ENCODE results near the gene KRTAP10-12.
"Not testable (repeated sequence)": the region's sequence is repeated elsewhere in the genome, so short reads cannot be mapped to it uniquely, and the experiment has no call there.

KRTAP10-12 gene

DNA sequence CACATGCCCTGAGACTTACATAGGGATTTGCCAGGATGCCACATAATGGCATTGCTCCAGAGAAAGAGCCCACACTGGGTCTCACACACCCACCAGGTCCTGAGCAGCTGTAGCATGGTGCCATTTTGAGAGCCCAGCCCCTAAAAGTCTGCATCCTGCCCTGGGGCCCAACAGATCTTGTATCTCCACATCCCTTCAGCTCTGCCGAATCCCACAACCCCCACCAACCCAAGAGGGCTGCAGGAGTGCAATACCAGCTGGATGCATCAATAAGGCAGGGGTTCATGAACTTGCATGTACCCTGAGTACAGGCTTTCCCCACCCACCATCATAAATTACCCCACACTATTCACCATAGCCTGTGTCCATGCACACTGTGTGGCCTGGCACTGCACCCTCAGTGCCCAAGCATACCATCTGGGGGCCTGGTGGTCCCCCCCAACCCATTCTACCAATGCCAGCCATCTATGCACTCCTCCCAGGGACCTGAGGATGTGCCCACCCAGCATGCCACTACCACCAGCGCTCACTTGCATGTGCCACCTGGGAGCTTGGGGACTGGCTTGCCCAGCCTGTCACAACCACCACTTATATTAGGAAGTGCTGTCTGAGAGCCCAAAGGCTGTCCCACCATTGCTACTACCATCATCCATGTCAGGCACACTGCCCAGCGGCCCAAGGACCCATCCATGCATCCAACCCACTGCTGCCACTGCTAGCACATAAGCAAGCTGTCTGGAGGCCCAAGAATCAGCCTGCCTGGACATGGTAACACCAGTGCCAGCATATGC lies 26.1 kb upstream of the KRTAP10-12 start:
- no peak for DNase-seq

DNA sequence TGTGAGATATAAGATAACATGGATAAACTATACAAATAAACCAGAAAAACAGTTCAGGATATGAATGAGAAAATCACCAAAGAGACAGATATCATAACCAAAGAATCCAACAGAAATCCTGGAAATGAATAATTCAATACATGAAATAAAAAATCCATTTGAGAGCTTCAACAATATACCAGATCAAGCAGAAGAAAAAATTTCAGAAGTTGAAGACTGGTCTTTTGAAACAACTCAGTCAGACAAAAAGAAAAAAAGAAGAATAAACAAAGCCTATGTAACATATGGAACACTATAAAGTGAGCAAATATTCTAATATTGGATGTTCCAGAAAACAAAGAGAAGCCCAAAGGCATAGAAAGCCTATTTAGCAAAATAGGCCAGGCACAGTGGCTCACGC lies 25.1 kb upstream of the KRTAP10-12 start:
- no peak for DNase-seq

DNA sequence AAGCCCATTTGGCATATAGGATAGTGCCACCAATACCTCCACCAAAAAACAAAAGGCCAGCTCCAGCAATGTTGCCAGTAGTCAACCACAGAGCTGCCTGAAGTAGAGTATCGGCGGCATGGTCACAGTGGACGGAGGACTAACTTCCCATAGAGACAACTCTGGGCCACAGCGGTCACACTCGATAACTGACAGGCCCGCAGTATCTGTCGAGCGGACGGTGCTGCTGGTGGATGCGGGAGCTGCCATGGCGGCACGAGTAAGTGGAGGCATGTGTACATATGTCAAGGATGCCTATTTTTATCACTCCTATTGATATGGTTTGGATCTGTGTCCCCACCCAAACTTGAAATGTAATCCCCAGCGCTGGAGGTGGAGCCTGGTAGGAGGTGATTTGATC lies 19.1 kb upstream of the KRTAP10-12 start:
- no peak for DNase-seq

DNA sequence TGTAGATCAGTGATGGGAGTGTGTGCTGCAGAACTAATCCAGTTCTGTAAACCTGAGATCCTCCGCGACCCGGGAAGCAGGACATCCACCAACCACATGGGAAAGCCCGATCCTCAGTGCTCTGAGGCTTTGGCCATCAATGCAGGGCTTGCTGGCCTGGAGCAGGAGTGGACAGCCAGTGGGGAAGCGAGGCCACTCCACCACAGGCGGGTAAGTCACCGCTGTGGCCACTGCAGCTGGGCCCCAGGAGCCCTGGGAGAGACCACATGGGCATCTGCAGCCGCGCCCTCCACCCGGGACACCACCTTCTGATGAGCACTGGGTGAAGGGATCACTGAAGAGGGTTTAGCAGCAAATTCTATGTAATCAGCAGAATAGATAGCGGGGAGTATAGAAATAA lies 15.8 kb upstream of the KRTAP10-12 start:
- DNase-seq: no peak

DNA sequence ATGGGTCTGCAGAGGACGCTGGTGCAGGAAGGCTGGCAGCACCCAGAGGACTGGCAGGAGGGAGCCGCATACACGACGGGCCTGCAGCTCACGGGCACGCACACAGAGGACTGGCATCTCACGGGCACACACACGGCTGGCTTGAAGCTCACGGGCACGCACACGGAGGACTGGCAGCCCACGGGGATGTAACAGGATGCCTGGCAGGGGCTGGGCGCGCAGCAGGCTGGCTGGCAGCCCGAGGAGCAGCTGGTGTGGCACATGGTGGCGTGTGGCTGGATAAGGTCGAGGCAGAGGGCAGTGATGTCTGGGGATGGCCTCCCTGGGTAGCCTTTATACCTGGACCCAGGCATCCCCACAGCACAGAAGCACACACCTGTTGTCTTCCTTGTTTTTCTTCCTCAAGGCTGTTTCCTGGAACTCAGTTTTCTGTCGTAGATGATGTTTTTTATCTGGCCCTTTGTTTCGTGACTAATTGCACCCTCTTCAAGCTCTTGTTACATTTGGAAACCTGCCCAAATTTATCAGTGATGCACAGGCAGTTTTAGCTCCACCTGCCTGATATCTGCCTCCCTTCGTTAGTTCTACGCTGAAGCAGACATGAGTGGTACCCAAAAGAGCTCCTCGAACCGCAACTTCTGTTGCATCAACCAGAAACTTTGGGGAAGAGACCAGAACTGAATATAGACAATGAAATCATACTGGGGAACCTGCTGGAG lies 15.0 kb upstream of the KRTAP10-12 start, which contains the start of gene KRTAP12-1:
Gene KRTAP12-1 (minus strand): TSS at position 303 of the 719 bp plus-strand sequence. CDS start 40 bp downstream, at position 263.
- DNase-seq: no peak

DNA sequence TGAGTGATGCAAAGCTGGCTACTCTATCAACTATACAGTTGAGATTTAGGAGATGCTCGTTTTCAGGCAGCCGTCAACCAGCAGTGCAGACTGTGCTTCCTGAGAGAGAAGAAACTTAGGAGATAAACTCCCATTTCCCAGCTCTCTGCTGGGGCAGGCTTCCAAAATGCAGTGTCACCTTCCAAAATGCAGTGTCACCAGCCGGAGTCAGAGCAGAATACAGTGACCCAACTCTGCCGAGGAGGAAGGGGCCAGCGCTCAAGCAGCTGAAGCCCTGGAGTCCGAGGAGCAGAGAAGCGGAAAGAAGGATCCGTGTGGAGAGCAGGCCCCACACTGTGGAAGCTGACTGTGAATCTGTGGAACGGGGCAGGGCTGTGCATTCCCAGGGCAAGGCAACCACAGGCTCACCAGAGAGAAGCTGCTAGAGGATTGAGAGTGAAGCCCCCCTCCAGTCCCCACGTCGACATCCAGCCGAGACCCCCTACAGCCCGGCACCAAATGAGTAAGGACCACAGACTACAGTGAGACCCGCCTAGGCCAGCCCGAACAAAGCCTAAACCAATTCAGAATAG lies 14.3 kb upstream of the KRTAP10-12 start:
- no peak for DNase-seq

DNA sequence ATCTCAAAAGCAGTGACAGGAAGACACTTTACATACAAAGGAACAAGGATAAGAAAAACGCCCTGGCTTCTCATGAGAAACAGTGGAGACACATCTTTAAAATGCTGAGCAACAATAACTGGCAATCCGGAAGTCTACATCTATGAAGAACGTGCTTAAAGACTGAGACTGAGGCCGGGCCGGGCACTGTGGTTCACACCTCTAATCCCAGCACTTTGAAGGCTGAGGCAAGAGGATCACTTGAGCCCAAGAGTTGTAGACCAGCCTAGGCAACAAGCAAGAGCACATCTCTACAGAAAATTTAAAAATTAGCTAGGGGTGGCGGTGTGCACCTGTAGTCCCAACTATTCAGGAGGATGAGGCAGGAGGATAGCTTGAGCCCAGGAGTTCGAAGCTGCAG lies 12.9 kb upstream of the KRTAP10-12 start:
- no peak for DNase-seq

DNA sequence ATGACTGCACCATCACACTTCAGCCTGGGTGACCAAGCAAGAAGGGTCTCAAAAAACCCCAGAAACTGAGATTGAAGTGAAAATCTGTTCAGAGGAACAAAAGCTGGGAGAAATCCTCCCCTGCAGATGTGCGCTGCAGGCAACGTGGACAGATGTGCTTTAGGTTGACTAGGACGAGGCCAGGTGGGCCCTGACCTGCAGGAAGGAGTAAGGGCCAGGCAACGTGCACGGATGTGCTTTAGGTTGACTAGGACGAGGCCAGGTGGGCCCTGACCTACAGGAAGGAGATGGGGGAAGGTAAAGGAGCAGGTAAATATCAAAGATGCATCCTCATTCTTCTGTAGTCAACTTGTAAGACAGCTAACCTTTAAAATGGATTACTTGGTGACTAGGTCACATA lies 12.5 kb upstream of the KRTAP10-12 start:
- no peak for DNase-seq

DNA sequence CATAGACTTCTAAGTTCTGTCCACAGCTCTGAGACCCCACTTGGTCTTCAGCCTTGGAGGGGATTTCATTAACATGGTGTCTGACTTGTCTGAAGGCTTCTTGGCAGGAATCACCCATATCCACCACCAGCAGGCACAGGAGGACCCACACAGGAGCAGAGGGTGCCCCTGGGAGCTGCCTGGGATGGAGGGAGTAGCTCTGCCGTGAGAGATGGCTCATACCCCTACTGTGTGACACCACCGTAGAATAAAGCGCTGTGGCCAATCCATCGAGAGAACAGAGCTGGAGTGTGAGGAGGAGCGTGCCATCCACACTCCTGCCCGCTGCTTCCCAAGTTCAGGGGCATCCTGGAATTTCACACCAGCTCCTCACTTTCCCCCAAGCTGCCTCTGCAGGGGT lies 11.9 kb upstream of the KRTAP10-12 start:
- not testable (repeated sequence) for DNase-seq

DNA sequence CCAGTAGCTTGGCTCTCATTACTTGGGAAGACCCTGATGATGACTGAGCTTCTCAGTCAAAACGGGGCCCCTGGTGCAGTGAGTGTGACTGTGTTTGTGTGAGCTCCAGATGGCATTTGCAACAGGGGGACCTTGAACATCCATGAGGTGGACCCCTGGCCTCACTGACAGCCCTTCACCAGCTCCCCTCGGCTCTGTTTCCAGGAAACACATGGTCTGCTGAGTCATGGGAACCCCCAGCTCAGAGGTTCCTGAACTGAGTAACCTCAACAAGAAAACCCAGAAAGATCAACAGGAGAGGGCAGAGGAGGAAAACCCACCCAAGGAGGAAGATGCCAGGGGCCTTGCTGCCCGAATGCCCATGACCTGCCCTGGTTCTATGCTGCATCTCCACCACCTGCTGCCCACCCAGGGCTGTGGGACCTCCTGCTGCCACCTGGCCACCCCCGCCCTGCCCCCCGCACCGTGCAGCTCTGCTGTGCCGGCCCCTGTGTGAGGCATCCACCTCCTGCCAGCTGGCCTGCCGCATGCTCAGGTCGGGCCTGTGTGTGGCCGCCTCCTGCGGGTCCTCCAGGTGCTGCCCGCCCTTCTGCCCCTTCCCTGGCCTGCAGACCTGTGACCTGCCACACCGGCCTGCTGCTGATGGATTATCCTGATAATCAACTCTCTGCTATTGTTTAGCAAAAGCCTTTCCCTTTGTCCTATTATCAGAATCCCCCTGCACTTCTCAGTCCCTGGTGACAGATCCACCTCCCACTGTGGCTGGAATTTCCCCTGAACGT lies 10.8 kb upstream of the KRTAP10-12 start:
- no peak for DNase-seq

DNA sequence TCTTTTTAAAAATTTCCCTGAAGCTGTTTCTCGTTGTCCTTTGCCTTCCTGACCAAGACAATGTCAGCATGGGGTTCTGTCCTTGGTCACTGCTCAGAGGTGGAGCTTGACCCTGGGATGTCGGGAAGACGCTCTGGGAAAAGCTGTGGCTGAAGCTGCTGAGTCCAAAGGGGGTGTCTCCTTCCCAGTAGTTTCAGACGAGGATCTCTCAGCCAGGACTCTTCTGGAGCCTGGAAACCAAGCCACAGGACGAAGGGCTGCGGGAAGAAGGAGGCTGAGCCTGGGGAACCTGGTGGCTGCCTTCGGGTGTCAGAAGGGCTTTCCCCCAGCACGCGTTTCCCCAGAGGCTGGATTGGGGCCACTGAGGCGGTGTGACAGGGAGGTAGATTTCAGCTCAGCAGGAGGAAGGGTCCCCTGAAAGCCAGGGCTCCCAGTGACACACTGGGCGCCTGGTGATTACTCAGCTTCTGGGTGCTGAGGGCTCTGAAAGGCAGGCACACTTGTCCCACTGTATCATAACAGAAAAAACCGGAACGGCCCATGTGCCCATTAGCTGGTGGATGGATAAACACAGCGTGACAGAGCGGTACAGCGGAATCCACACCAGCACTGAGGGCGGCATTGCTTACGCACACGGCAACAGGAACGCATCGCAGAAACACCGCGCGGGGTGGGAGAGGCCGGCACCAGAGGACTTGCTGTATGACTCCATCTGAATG lies 10.0 kb upstream of the KRTAP10-12 start:
- DNase-seq: no peak

DNA sequence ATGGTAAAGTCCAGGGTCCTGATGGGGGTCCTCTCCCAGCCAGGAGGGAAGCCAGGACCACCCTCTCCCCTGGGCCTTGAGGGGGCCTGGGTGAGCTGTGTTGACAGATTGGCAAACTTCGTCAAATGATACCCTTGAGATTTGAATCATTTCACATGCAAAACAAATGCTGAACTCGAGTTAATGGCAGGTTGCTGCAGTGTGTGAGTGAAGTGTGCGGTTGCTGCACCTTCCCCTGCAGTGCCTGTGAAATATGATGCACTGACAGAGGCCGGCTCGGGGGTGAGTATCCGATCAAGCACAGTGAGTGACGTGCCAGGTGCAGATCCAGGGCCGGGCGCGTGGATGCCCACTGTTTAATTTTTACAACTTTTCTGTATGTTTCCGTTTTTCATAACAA lies 9.3 kb upstream of the KRTAP10-12 start:
- DNase-seq: no peak

DNA sequence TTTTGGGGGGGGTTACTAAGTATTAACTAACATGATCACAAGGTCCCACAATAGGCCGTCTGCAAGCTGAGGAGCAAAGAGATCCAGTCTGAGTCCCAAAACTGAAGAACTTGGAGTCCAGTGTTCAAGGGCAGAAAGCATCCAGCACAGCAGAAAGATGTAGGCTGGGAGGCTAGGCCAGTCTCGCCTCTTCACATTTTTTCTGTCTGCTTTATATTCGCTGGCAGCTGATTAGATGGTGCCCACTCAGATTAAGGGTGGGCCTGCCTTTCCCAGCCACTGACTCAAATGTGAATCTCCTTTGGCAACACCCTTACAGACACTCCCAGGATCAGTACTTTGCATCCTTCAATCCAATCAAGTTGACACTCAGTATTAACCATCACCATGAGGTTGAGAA lies 7.2 kb upstream of the KRTAP10-12 start:
- DNase-seq: not testable (repeated sequence)

DNA sequence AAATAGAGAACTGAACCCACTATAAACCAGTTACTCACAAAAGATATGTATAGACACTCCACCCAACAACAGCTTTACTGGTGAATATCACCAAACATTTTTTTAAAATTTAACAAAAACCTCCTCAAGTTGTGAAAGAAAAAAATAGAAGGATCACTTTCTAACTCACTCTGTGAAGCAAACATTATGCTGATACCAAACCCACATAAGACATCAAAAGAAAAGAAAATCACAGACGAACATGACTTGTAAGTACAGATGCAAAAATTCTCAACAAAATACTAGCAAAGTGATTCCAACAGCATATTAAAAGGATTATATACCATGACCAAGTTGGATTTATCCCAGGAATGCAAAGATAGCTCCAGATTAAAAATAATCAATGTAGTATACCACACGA lies 5.3 kb upstream of the KRTAP10-12 start:
- DNase-seq: peak in 1 of 6 experiments; percentile 35

DNA sequence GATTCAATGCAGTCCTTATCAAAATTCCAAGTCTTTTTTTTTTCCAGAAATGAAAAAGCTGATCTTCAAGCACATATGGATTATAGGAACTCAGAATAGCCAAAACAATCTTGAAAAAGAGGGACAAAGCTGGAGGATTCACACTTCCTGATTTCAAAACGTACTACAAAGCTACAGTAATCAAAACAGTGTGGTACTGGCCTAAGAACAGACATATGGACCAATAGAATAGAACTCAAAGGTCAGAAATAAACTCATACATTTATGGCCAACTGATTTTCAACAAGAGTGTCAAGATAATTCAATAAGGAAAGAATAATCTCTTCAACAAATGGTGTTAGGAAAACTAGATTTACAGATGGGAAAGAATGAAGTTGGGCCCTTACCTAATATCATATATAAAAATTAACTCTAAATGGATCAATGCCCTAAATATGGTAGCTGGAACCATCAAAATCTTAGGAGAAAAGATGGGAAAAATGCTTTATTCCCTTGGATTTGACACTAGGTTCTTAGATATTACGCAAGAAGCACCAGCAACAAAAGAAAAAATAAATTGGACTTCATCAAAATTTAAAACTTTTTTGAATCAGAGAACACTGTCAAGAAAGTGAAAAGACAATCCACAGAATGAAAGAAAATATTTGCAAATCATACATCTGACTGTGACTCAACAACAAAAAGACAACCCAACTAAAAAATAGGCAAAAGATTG lies 4.0 kb upstream of the KRTAP10-12 start:
- DNase-seq: no peak

DNA sequence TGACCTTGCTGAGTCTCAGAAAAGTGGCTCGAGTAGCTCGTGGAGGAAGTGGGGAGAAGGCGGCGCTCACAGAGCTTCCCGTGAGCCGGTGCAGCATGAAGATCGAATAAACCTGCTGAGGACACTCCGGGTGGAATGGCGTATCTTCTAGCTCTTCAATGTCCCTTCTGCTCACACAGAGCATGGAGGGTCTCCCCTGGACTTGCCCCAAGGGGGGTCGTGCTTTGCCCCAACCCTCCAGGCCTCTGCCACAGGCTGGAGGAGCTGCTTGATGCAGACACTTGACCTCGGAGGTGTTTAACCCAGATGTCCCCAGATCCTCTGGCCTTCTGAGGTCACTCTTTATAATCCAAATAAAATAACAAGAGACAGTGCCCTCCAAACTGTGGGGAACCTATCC lies 2.2 kb upstream of the KRTAP10-12 start:
- no peak for DNase-seq

DNA sequence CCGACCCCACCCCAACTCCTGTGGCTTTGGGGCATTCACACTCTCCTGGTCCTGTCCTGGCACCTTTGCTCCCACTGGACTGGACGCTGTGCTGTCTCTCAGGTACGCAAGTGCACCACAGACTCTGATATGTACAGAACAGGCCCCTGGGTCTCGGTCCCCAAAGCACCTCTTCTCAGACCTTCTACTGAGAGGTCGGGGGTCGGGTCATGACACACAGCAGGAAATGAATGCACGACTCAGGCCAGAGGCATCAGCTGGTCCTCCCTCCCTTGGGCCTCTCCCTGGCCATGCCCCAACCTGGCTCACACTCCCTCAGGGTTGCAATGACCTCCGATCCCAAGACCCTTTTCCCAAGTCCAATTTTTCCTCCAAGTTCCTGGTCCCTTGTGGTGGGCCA lies 1.8 kb upstream of the KRTAP10-12 start:
- no peak for DNase-seq

DNA sequence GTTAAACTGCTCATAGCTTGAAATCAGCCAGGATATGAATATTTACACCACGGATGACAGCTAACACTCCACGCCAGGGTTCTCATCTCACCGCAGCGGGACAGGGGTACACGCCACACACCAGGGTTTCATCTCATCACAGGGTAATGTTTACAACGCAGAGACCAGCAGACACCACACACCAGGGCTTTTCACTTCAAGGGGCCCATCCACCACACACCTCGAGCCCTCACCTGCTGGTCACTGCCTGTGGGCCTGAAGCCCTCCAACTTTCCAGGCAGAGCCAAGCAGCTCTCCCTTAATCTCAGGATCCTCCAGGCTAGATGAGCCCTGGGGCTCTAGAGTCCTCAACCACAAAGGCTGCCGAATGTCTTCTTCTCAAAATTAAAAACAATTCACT lies 1.3 kb upstream of the KRTAP10-12 start:
- DNase-seq: no peak

DNA sequence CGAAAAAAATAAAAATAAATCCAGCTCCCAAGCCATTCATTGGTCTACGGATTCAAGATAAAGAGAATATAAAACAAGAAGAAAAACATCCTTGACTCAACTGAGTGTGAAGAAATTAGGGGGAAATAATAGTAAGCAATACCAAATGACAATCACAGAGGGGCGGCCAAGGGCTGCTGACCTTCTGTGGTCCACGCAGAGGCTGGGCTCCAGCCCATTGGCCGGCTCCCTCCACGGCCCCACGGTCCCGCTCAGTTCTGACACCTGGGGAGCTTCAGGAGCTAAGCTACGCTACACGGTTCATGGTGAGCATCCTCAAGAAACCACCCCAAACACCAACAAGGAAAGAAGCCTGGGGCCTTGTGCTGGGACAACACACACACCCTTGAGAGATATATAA lies 400 bp upstream of the KRTAP10-12 start:
- DNase-seq: no peak

DNA sequence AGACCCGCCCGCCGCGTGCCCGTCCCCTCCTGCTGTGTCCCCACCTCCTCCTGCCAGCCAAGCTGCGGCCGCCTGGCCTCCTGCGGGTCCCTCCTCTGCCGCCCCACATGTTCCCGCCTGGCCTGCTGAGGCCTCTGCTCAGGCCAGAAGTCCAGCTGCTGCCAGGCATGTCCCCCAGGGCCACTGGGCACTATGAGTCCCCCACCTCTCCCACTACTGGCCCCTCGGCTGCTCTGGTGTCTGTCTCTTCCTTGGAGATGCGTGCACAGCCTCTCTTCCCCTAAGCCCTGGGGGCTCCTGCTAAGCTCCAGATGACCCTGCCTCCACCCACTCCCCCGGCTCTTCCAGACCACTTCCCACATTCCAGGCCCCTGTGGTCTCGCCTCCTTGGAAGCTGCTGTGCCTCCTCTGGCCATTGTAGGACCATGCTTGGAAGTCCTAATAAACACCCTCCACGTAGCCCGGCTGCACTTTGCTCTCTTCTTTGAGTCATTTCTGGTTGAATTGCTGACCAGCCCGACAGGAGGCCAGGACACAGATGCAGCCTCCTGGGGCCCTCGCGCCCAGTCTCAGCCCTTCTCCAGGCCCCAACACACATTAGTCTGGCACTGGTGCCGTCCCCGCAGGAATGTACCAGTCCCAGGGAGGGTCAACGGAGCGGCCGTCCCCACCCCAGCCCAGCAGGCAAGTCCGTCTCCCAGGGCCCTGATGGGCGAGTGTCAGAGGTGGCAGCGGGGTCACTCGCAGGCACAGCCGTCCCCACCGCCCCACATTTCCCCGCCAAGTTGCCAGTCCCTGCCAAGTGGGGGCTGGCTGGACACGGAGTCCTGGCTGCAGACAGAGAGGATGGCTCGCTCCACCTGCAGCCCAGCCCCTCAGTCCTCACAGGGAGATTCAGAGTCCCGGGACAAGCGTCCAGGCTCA lies 1.1 kb downstream of the KRTAP10-12 start:
- DNase-seq: no peak

All from stimulated activated naive CD4-positive, alpha-beta T cell (primary cell).